Stimulated activated memory B cell treated with anti-CD40 and anti-IgM and Interleukin-4, amounts not matched to agents 10 μg/mL and 1 μg/mL and 100 μg/mL, for 72 hours (primary cell): Measurements from ENCODE around the gene CD300LB.
"Not testable (repeated sequence)": the region's sequence is repeated elsewhere in the genome, so short reads cannot be mapped to it uniquely, and the experiment has no call there.

Source experiments
- ATAC-seq: fragments of 150-1000 bp; cut with Tn5 transposase; 2 replicates; pipeline ENCODE4 v1.10.0; 2021
- H3K27ac Mint-ChIP-seq: one replicate; pipeline ENCODE4 v1.8.0; 2022; ENCODE audit warnings: mild to moderate bottlenecking, mixed read lengths
- H3K27me3 Mint-ChIP-seq: one replicate; pipeline ENCODE4 v1.8.0; 2022; ENCODE audit warnings: mixed read lengths
- H3K36me3 Mint-ChIP-seq: one replicate; pipeline ENCODE4 v1.8.0; 2022; ENCODE audit warnings: mixed read lengths
- H3K4me1 Mint-ChIP-seq: one replicate; pipeline ENCODE4 v1.8.0; 2022; ENCODE audit warnings: mixed read lengths
- H3K4me3 Mint-ChIP-seq: one replicate; pipeline ENCODE4 v1.8.0; 2022; ENCODE audit warnings: mild to moderate bottlenecking, moderate library complexity, mixed read lengths
- H3K9me3 Mint-ChIP-seq: one replicate; pipeline ENCODE4 v1.8.0; 2022; ENCODE audit warnings: mixed read lengths

Gene CD300LB

GRCh38 chr17:74523308-74523707 is 8.0 kb downstream of the CD300LB start:
- no peak for ATAC-seq
- H3K9me3 Mint-ChIP-seq = peaks cover 7% of the 10 kb centered on the region

GRCh38 chr17:74522381-74523105 is 8.7 kb downstream of the CD300LB start:
- Mint-ChIP-seq H3K9me3 (peaks cover 11% of the 10 kb centered on the region), H3K27me3 (peaks cover 17% of the 10 kb centered on the region), H3K36me3 (peaks cover 15% of the 10 kb centered on the region), H3K4me3 (no peak overlapping the region), H3K4me1 (peaks cover 32% of the 10 kb centered on the region), H3K27ac (peak overlapping the region; percentile 63)
- ATAC-seq = no peak

More at GRCh38 chr17:74523308-74523707, 8.0 kb downstream of the CD300LB start:
- H3K27me3 Mint-ChIP-seq = peaks cover 17% of the 10 kb centered on the region
- H3K36me3 Mint-ChIP-seq = peaks cover 10% of the 10 kb centered on the region
- H3K27ac Mint-ChIP-seq = peak overlapping the region; percentile 63
- H3K4me3 Mint-ChIP-seq = no peak overlapping the region
- peaks cover 34% of the 10 kb centered on the region for H3K4me1 Mint-ChIP-seq

GRCh38 chr17:74521701-74522201 is 9.5 kb downstream of the CD300LB start:
- H3K27ac Mint-ChIP-seq = peak overlapping the region; percentile 63
- H3K4me3 Mint-ChIP-seq = no peak overlapping the region
- peaks cover 32% of the 10 kb centered on the region for H3K4me1 Mint-ChIP-seq
- H3K27me3 Mint-ChIP-seq = peaks cover 17% of the 10 kb centered on the region
- H3K9me3 Mint-ChIP-seq = peaks cover 13% of the 10 kb centered on the region
- peaks cover 15% of the 10 kb centered on the region for H3K36me3 Mint-ChIP-seq
- peak; percentile 73 for ATAC-seq

- peaks cover 17% of the 10 kb centered on the region for H3K27me3 Mint-ChIP-seq
- peak overlapping the region; percentile 6 for H3K4me3 Mint-ChIP-seq
- peaks cover 32% of the 10 kb centered on the region for H3K4me1 Mint-ChIP-seq
- peaks cover 13% of the 10 kb centered on the region for H3K9me3 Mint-ChIP-seq
- peak overlapping the region; percentile 63 for H3K27ac Mint-ChIP-seq
- no peak for ATAC-seq
- peaks cover 15% of the 10 kb centered on the region for H3K36me3 Mint-ChIP-seq
Observed at GRCh38 chr17:74520790-74521480, 10.3 kb downstream of the CD300LB start.

GRCh38 chr17:74520016-74520434 is 11.2 kb downstream of the CD300LB start:
- peaks cover 32% of the 10 kb centered on the region for H3K4me1 Mint-ChIP-seq
- H3K4me3 Mint-ChIP-seq = no peak overlapping the region
- H3K27me3 Mint-ChIP-seq = peaks cover 8% of the 10 kb centered on the region
- peak overlapping the region; percentile 63 for H3K27ac Mint-ChIP-seq
- peaks cover 15% of the 10 kb centered on the region for H3K36me3 Mint-ChIP-seq
- peak; percentile 92 for ATAC-seq
- H3K9me3 Mint-ChIP-seq = peaks cover 13% of the 10 kb centered on the region

GRCh38 chr17:74518413-74518981 is 12.8 kb downstream of the CD300LB start:
- H3K27ac Mint-ChIP-seq, H3K27me3 Mint-ChIP-seq, H3K4me3 Mint-ChIP-seq, ATAC-seq: not testable (repeated sequence)
- Mint-ChIP-seq H3K9me3 (peaks cover 25% of the 10 kb centered on the region), H3K36me3 (peaks cover 26% of the 10 kb centered on the region), H3K4me1 (peaks cover 42% of the 10 kb centered on the region)

- no peak for ATAC-seq
- no peak overlapping the region for H3K4me3 Mint-ChIP-seq
- peaks cover 3% of the 10 kb centered on the region for H3K27me3 Mint-ChIP-seq
- peaks cover 21% of the 10 kb centered on the region for H3K36me3 Mint-ChIP-seq
- H3K27ac Mint-ChIP-seq = no peak overlapping the region
- peaks cover 25% of the 10 kb centered on the region for H3K9me3 Mint-ChIP-seq
- peaks cover 51% of the 10 kb centered on the region for H3K4me1 Mint-ChIP-seq
Observed at GRCh38 chr17:74516561-74517328, 14.5 kb downstream of the CD300LB start.

GRCh38 chr17:74515941-74516340 is 15.3 kb downstream of the CD300LB start:
- Mint-ChIP-seq H3K4me1 (peaks cover 49% of the 10 kb centered on the region), H3K27ac (peak overlapping the region; percentile 63), H3K36me3 (peaks cover 25% of the 10 kb centered on the region), H3K4me3 (no peak overlapping the region), H3K27me3 (peaks cover 11% of the 10 kb centered on the region), H3K9me3 (peaks cover 25% of the 10 kb centered on the region)
- no peak for ATAC-seq

- no peak for ATAC-seq
- Mint-ChIP-seq H3K4me1 (peaks cover 37% of the 10 kb centered on the region), H3K9me3 (peaks cover 25% of the 10 kb centered on the region), H3K27me3 (peaks cover 12% of the 10 kb centered on the region), H3K27ac (peak overlapping the region; percentile 97), H3K36me3 (peaks cover 25% of the 10 kb centered on the region), H3K4me3 (peak overlapping the region; percentile 59)
Observed at GRCh38 chr17:74514632-74515334, 16.5 kb downstream of the CD300LB start.

- H3K9me3 Mint-ChIP-seq = peaks cover 22% of the 10 kb centered on the region
- peaks cover 33% of the 10 kb centered on the region for H3K4me1 Mint-ChIP-seq
- peak overlapping the region; percentile 97 for H3K27ac Mint-ChIP-seq
- ATAC-seq = peak; percentile 9
- H3K36me3 Mint-ChIP-seq = peaks cover 25% of the 10 kb centered on the region
- peaks cover 12% of the 10 kb centered on the region for H3K27me3 Mint-ChIP-seq
- peak overlapping the region; percentile 59 for H3K4me3 Mint-ChIP-seq
Observed at GRCh38 chr17:74513987-74514631, 17.2 kb downstream of the CD300LB start.

GRCh38 chr17:74512624-74513091 is 18.6 kb downstream of the CD300LB start:
- peak overlapping the region; percentile 24 for H3K4me3 Mint-ChIP-seq
- peaks cover 12% of the 10 kb centered on the region for H3K27me3 Mint-ChIP-seq
- H3K9me3 Mint-ChIP-seq = peaks cover 14% of the 10 kb centered on the region
- peaks cover 15% of the 10 kb centered on the region for H3K36me3 Mint-ChIP-seq
- peak overlapping the region; percentile 97 for H3K27ac Mint-ChIP-seq
- peaks cover 33% of the 10 kb centered on the region for H3K4me1 Mint-ChIP-seq
- peak; percentile 94 for ATAC-seq

GRCh38 chr17:74512036-74512435 is 19.2 kb downstream of the CD300LB start:
- H3K4me1 Mint-ChIP-seq = peaks cover 33% of the 10 kb centered on the region
- peaks cover 12% of the 10 kb centered on the region for H3K27me3 Mint-ChIP-seq
- H3K36me3 Mint-ChIP-seq = peaks cover 15% of the 10 kb centered on the region
- H3K9me3 Mint-ChIP-seq = peaks cover 13% of the 10 kb centered on the region
- no peak overlapping the region for H3K4me3 Mint-ChIP-seq
- peak overlapping the region; percentile 97 for H3K27ac Mint-ChIP-seq
- ATAC-seq = no peak

- peaks cover 5% of the 10 kb centered on the region for H3K36me3 Mint-ChIP-seq
- H3K4me3 Mint-ChIP-seq = no peak overlapping the region
- ATAC-seq = no peak
- peaks cover 20% of the 10 kb centered on the region for H3K4me1 Mint-ChIP-seq
- no peaks in the 10 kb centered on the region for H3K9me3 Mint-ChIP-seq
- H3K27me3 Mint-ChIP-seq = peaks cover 12% of the 10 kb centered on the region
- no peak overlapping the region for H3K27ac Mint-ChIP-seq
Observed at GRCh38 chr17:74508156-74508555, 23.1 kb downstream of the CD300LB start.

GRCh38 chr17:74503949-74504348 is 27.3 kb downstream of the CD300LB start:
- H3K9me3 Mint-ChIP-seq, H3K27me3 Mint-ChIP-seq, H3K4me1 Mint-ChIP-seq, H3K27ac Mint-ChIP-seq, H3K4me3 Mint-ChIP-seq, ATAC-seq, H3K36me3 Mint-ChIP-seq: not testable (repeated sequence)
